ENCODE measurements around the gene CCDC93.

Gene CCDC93

GRCh38 chr2:117960231-117960630 lies 53.6 kb downstream of the CCDC93 start:
- H3K27ac ChIP-seq (ENCODE audit: extremely low read depth, low read depth, low read length): no peak overlapping the region
- CTCF ChIA-PET: interaction anchor here (4.3 kb wide), 1 partner anchor 43 kb away, joined by 21 read pairs; no protein-coding TSS in a partner anchor
- POLR2A ChIA-PET: no interaction called here
- TF ChIP-seq, protein P1, sequence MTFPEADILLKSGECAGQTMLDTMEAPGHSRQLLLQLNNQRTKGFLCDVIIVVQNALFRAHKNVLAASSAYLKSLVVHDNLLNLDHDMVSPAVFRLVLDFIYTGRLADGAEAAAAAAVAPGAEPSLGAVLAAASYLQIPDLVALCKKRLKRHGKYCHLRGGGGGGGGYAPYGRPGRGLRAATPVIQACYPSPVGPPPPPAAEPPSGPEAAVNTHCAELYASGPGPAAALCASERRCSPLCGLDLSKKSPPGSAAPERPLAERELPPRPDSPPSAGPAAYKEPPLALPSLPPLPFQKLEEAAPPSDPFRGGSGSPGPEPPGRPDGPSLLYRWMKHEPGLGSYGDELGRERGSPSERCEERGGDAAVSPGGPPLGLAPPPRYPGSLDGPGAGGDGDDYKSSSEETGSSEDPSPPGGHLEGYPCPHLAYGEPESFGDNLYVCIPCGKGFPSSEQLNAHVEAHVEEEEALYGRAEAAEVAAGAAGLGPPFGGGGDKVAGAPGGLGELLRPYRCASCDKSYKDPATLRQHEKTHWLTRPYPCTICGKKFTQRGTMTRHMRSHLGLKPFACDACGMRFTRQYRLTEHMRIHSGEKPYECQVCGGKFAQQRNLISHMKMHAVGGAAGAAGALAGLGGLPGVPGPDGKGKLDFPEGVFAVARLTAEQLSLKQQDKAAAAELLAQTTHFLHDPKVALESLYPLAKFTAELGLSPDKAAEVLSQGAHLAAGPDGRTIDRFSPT (tag by site-specific recombination; IDR thresholded peaks at IDR 0.05): no peak
- TF ChIP-seq TRIM28 (IDR thresholded peaks at IDR 0.05; ENCODE audit: borderline replicate concordance, low read length): no peak
- TF ChIP-seq, protein P2, sequence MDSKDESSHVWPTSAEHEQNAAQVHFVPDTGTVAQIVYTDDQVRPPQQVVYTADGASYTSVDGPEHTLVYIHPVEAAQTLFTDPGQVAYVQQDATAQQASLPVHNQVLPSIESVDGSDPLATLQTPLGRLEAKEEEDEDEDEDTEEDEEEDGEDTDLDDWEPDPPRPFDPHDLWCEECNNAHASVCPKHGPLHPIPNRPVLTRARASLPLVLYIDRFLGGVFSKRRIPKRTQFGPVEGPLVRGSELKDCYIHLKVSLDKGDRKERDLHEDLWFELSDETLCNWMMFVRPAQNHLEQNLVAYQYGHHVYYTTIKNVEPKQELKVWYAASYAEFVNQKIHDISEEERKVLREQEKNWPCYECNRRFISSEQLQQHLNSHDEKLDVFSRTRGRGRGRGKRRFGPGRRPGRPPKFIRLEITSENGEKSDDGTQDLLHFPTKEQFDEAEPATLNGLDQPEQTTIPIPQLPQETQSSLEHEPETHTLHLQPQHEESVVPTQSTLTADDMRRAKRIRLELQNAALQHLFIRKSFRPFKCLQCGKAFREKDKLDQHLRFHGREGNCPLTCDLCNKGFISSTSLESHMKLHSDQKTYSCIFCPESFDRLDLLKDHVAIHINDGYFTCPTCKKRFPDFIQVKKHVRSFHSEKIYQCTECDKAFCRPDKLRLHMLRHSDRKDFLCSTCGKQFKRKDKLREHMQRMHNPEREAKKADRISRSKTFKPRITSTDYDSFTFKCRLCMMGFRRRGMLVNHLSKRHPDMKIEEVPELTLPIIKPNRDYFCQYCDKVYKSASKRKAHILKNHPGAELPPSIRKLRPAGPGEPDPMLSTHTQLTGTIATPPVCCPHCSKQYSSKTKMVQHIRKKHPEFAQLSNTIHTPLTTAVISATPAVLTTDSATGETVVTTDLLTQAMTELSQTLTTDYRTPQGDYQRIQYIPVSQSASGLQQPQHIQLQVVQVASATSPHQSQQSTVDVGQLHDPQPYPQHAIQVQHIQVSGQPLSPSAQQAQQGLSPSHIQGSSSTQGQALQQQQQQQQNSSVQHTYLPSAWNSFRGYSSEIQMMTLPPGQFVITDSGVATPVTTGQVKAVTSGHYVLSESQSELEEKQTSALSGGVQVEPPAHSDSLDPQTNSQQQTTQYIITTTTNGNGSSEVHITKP (tag by site-specific recombination; IDR thresholded peaks at IDR 0.05): no peak
- TF ChIP-seq ZNF747 (tag by site-specific recombination; IDR thresholded peaks at IDR 0.05): no peak
- no peak for TF ChIP-seq ZNF791 (tag by site-specific recombination; IDR thresholded peaks at IDR 0.05)
- no peak for TF ChIP-seq PRDM1 (tag by site-specific recombination; IDR thresholded peaks at IDR 0.05)
- no peak for TF ChIP-seq ZNF521 (tag by site-specific recombination; IDR thresholded peaks at IDR 0.05)
- no peak for TF ChIP-seq ZNF404 (tag by site-specific recombination; IDR thresholded peaks at IDR 0.05)
- no peak overlapping the region for H3K4me3 ChIP-seq (ENCODE audit: low read depth, low read length)
- peaks cover 27 to 52% of the 10 kb centered on the region in 2 experiments for H3K36me3 ChIP-seq (ENCODE audit: control insufficient read depth in 2 of 2, insufficient read depth in 1 of 2, low read length in 2 of 2)
- no peaks in the 10 kb centered on the region for H3K9me3 ChIP-seq (ENCODE audit: control insufficient read depth, insufficient read depth, low read depth, low read length)
- 0 out of 2 replicates have a peak, but pooled peaks cover 3% of the 10 kb centered on the region for H3K4me1 ChIP-seq (ENCODE audit: control insufficient read depth, insufficient read depth, low read length)

DNA sequence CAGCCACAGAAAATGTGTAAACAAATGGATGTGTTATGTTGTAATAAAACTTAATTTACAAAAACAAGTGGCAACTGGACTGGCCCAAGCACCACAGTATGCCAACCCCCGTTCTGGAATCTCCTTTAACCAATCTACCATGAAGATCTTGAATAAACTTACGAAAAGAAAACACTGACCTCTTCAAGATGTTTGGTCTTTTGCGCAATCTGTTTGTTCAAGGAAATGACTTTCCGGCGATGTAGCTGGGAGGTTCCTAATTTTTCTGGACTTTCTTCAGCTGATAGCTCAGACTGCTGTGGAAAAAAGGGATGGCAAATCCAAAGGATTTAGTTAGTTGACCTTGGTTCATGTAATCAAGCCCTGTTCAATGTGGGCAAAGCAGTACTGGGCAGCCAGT lies 55.7 kb downstream of the CCDC93 start:
- Histone ChIP-seq H3K9me3 (ENCODE audit: control insufficient read depth, insufficient read depth, low read depth, low read length) (no peaks in the 10 kb centered on the region), H3K36me3 (ENCODE audit: control insufficient read depth in 2 of 2, insufficient read depth in 1 of 2, low read length in 2 of 2) (peaks cover 37 to 55% of the 10 kb centered on the region in 2 experiments), H3K4me1 (ENCODE audit: control insufficient read depth, insufficient read depth, low read length) (0 out of 2 replicates have a peak, but pooled peaks cover 3% of the 10 kb centered on the region), H3K27ac (ENCODE audit: extremely low read depth, low read depth, low read length) (no peak overlapping the region), H3K4me3 (ENCODE audit: low read depth, low read length) (no peak overlapping the region)
- ChIA-PET CTCF (no interaction called here), POLR2A (no interaction called here)
- TF ChIP-seq ZNF843 (tag by site-specific recombination; IDR thresholded peaks at IDR 0.05): no peak
- no peak for TF ChIP-seq RBAK (tag by site-specific recombination; IDR thresholded peaks at IDR 0.05)
- TF ChIP-seq ZNF670 (tag by site-specific recombination; IDR thresholded peaks at IDR 0.05; ENCODE audit: low read depth): no peak
- no peak for TF ChIP-seq ZFP3 (tag by site-specific recombination; IDR thresholded peaks at IDR 0.05; ENCODE audit: low read depth)
- no peak for TF ChIP-seq ZNF777 (tag by site-specific recombination; IDR thresholded peaks at IDR 0.05; ENCODE audit: borderline replicate concordance)
- no peak for TF ChIP-seq PBX3 (CRISPR knock-in tag; IDR thresholded peaks at IDR 0.05)
- TF ChIP-seq ZNF169 (tag by site-specific recombination; IDR thresholded peaks at IDR 0.05): no peak
- no peak for TF ChIP-seq ZNF311 (tag by site-specific recombination; IDR thresholded peaks at IDR 0.05; ENCODE audit: borderline replicate concordance)
- TF ChIP-seq ZNF768 (tag by site-specific recombination; IDR thresholded peaks at IDR 0.05): no peak
- TF ChIP-seq ZNF140 (tag by site-specific recombination; IDR thresholded peaks at IDR 0.05): no peak
- TF ChIP-seq, protein P3, sequence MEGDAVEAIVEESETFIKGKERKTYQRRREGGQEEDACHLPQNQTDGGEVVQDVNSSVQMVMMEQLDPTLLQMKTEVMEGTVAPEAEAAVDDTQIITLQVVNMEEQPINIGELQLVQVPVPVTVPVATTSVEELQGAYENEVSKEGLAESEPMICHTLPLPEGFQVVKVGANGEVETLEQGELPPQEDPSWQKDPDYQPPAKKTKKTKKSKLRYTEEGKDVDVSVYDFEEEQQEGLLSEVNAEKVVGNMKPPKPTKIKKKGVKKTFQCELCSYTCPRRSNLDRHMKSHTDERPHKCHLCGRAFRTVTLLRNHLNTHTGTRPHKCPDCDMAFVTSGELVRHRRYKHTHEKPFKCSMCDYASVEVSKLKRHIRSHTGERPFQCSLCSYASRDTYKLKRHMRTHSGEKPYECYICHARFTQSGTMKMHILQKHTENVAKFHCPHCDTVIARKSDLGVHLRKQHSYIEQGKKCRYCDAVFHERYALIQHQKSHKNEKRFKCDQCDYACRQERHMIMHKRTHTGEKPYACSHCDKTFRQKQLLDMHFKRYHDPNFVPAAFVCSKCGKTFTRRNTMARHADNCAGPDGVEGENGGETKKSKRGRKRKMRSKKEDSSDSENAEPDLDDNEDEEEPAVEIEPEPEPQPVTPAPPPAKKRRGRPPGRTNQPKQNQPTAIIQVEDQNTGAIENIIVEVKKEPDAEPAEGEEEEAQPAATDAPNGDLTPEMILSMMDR (tag by site-specific recombination; IDR thresholded peaks at IDR 0.05): no peak
- TF ChIP-seq, protein P4, sequence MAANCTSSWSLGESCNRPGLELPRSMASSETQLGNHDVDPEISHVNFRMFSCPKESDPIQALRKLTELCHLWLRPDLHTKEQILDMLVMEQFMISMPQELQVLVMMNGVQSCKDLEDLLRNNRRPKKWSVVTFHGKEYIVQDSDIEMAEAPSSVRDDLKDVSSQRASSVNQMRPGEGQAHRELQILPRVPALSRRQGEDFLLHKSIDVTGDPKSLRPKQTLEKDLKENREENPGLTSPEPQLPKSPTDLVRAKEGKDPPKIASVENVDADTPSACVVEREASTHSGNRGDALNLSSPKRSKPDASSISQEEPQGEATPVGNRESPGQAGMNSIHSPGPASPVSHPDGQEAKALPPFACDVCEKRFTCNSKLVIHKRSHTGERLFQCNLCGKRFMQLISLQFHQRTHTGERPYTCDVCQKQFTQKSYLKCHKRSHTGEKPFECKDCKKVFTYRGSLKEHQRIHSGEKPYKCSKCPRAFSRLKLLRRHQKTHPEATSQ (tag by site-specific recombination; IDR thresholded peaks at IDR 0.05): no peak
- TF ChIP-seq, protein P5, sequence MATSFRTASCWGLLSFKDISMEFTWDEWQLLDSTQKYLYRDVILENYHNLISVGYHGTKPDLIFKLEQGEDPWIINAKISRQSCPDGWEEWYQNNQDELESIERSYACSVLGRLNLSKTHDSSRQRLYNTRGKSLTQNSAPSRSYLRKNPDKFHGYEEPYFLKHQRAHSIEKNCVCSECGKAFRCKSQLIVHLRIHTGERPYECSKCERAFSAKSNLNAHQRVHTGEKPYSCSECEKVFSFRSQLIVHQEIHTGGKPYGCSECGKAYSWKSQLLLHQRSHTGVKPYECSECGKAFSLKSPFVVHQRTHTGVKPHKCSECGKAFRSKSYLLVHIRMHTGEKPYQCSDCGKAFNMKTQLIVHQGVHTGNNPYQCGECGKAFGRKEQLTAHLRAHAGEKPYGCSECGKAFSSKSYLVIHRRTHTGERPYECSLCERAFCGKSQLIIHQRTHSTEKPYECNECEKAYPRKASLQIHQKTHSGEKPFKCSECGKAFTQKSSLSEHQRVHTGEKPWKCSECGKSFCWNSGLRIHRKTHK (tag by site-specific recombination; IDR thresholded peaks at IDR 0.05): no peak
- TF ChIP-seq ZNF707 (tag by site-specific recombination; IDR thresholded peaks at IDR 0.05): no peak
- TF ChIP-seq KLF10 (tag by site-specific recombination; IDR thresholded peaks at IDR 0.05): no peak
- no peak for TF ChIP-seq ZNF544 (tag by site-specific recombination; IDR thresholded peaks at IDR 0.05)
- TF ChIP-seq FEZF1 (tag by site-specific recombination; IDR thresholded peaks at IDR 0.05): no peak
